ENCODE data around the gene MARK4. TPM values are rescaled to one million over a fixed set of nuclear protein-coding genes. Genes with fewer than 3 reads are reported as not detected.
A peak's percentile ranks its signal among the peaks of the same experiment; 100 is the strongest.

The MARK4 gene
- total RNA-seq, 5 donors from 2014 or later (not counting 1 experiment from before 2014, with no cell fraction given), result 28.0 to 34.8 (median 29.9) TPM

DNA sequence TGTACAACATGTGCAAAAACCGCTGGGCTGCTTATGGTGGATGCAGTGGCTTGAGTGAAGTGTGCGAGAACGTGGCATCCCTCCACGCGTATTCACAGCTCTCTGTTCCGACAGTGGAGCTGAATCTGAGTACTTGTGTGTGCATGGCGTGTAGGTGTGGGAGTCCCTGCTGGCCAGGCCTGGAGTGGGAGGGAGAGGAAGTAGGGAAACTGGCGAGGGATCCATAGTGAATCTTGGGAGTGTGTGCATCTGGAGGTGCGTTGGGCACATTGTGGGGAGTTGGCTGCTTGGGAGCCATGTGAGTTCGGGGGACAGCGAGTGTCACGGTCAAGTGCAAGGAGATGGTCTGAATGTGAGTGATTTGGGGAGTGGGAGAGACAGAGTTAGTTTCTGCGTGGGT, 91.8 kb downstream of the MARK4 start:
- CTCF ChIA-PET, result interaction anchor here in 1 of 2 donors (0.6 kb wide), 1 partner anchor 34 kb away, joined by 3 read pairs; no protein-coding TSS in a partner anchor
- WGBS (ENCODE audit: insufficient coverage), result 82% methylated on average over 10 of the region's 13 CpGs
- POLR2A ChIA-PET, result no interaction called here
- peaks cover 8 to 93% of the 10 kb centered on the region in 2 experiments for H3K27me3 ChIP-seq (replicated peaks in 1 of 2; ENCODE audit: control insufficient read depth in 2 of 2, extremely low read depth in 1 of 2, insufficient read depth in 2 of 2, low read length in 1 of 2)
- Mint-ChIP-seq H3K36me3 (no peaks in the 10 kb centered on the region), H3K4me1 (peaks cover 6 to 16% (median 8%) of the 10 kb centered on the region in 3 donors), H3K27ac (no peak overlapping the region), H3K9me3 (no peaks in the 10 kb centered on the region), H3K27me3 (peaks cover 29 to 41% of the 10 kb centered on the region in 2 donors), H3K4me3 (no peak overlapping the region)
- no peak overlapping the region for H3K27ac ChIP-seq (ENCODE audit: low read length)
- no peaks in the 10 kb centered on the region for H3K36me3 ChIP-seq (ENCODE audit: control insufficient read depth in 2 of 2, extremely low read depth in 1 of 2, insufficient read depth in 1 of 2, low read length in 1 of 2)
- ATAC-seq (replicated peaks in 1 of 4) (no peak), DNase-seq (no peak)
- no peak overlapping the region for H3K4me3 ChIP-seq (ENCODE audit: control insufficient read depth in 1 of 2, extremely low read depth in 1 of 2, low read length in 1 of 2)
- peaks cover 0 to 14% of the 10 kb centered on the region in 2 experiments for H3K4me1 ChIP-seq (ENCODE audit: control insufficient read depth in 1 of 2, extremely low read depth in 1 of 2, insufficient read depth in 2 of 2, low read length in 2 of 2)
- no peaks in the 10 kb centered on the region for H3K9me3 ChIP-seq

DNA sequence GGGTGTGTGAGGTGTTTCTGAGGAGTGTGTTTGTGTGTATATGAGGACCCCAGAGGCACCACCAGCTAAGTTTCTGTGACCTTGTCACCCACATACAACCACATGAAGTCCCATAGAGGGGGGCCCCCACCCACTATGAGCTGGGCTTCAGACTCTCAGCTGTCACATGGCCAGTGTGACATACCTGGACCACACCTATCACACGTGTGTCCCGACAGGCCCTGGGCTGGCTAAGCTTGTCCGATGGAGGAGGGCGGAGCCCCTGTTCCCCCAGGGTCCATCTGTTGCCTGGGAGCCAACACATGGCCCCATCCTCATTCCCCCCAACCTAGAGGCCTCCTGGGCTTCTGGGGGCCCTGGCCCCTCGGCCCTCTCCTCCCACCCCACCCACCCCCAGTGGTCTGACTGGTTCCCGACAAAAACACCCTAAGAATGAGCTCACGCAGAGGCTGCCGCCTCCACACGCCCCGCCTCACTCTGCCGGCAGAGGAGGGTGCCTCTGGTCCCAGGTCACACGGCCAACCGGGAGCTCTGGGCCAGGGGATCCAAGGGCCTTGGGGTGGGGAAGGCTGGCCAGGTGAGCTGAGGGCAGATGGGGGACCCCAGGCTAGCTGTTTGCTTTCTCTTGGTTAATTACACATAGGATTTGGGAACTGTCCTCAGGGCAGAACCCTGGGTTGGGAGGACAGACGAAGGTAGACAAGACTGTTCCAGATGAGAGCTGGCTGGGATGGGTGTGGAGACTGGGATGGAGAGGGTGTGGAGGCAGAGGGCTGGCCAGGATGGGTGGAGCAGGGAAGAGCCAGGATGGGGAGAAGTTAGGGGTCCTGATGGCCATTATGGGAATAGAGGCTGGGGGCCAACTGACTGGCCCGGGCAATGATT, 93.8 kb downstream of the MARK4 start:
- Mint-ChIP-seq H3K9me3 (no peaks in the 10 kb centered on the region), H3K4me1 (peaks cover 3 to 6% (median 4%) of the 10 kb centered on the region in 3 donors), H3K4me3 (no peak overlapping the region), H3K27me3 (peaks cover 18 to 28% of the 10 kb centered on the region in 2 donors), H3K36me3 (peaks cover under 1% of the 10 kb centered on the region), H3K27ac (no peak overlapping the region)
- no peak for ATAC-seq (replicated peaks in 1 of 4)
- no peak overlapping the region for H3K4me3 ChIP-seq (ENCODE audit: control insufficient read depth in 1 of 2, extremely low read depth in 1 of 2, low read length in 1 of 2)
- peaks cover 8 to 76% of the 10 kb centered on the region in 2 experiments for H3K27me3 ChIP-seq (replicated peaks in 1 of 2; ENCODE audit: control insufficient read depth in 2 of 2, extremely low read depth in 1 of 2, insufficient read depth in 2 of 2, low read length in 1 of 2)
- H3K36me3 ChIP-seq (ENCODE audit: control insufficient read depth in 2 of 2, extremely low read depth in 1 of 2, insufficient read depth in 1 of 2, low read length in 1 of 2), result no peaks in the 10 kb centered on the region
- ChIA-PET POLR2A (no interaction called here), CTCF (no interaction called here)
- no peak for DNase-seq
- peaks cover 0 to 8% of the 10 kb centered on the region in 2 experiments for H3K4me1 ChIP-seq (ENCODE audit: control insufficient read depth in 1 of 2, extremely low read depth in 1 of 2, insufficient read depth in 2 of 2, low read length in 2 of 2)
- 57% methylated on average over 12 of the region's 15 CpGs for WGBS (ENCODE audit: insufficient coverage)
- no peak overlapping the region for H3K27ac ChIP-seq (ENCODE audit: low read length)
- no peaks in the 10 kb centered on the region for H3K9me3 ChIP-seq

DNA sequence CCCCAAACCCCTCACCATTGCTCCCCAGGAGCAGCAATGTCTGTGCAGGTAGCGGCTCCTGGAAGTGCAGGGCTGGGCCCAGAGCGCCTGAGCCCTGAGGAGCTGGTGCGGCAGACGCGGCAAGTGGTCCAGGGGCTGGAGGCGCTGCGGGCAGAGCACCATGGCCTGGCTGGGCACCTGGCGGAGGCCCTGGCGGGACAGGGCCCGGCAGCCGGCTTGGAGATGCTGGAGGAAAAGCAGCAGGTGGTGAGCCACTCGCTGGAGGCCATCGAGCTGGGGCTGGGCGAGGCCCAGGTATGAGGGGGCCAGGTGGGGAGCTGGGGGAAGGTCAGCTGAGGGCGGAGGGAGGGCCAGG, 94.4 kb downstream of the MARK4 start:
- peaks cover 0 to 3% of the 10 kb centered on the region in 2 donors for H3K36me3 ChIP-seq (ENCODE audit: control insufficient read depth in 2 of 2, extremely low read depth in 1 of 2, insufficient read depth in 1 of 2, low read length in 1 of 2)
- ChIA-PET CTCF (no interaction called here), POLR2A (no interaction called here)
- no peak overlapping the region for H3K4me3 ChIP-seq (ENCODE audit: control insufficient read depth in 1 of 2, extremely low read depth in 1 of 2, low read length in 1 of 2)
- Mint-ChIP-seq H3K9me3 (no peaks in the 10 kb centered on the region), H3K36me3 (peaks cover 4% of the 10 kb centered on the region), H3K27me3 (peaks cover 13 to 23% of the 10 kb centered on the region in 2 donors), H3K4me1 (peaks cover 0 to under 1% (median 0%) of the 10 kb centered on the region in 3 donors), H3K27ac (no peak overlapping the region), H3K4me3 (no peak overlapping the region)
- 89% methylated on average over 13 of the region's 15 CpGs for WGBS (ENCODE audit: insufficient coverage)
- no peak overlapping the region for H3K27ac ChIP-seq (ENCODE audit: low read length)
- DNase-seq, result no peak
- H3K27me3 ChIP-seq (replicated peaks in 1 of 2; ENCODE audit: control insufficient read depth in 2 of 2, extremely low read depth in 1 of 2, insufficient read depth in 2 of 2, low read length in 1 of 2), result peaks cover 5 to 70% of the 10 kb centered on the region in 2 experiments
- no peak for ATAC-seq (replicated peaks in 1 of 4)
- H3K4me1 ChIP-seq (ENCODE audit: control insufficient read depth in 1 of 2, extremely low read depth in 1 of 2, insufficient read depth in 2 of 2, low read length in 2 of 2), result peaks cover 0 to 5% of the 10 kb centered on the region in 2 experiments
- H3K9me3 ChIP-seq, result no peaks in the 10 kb centered on the region

DNA sequence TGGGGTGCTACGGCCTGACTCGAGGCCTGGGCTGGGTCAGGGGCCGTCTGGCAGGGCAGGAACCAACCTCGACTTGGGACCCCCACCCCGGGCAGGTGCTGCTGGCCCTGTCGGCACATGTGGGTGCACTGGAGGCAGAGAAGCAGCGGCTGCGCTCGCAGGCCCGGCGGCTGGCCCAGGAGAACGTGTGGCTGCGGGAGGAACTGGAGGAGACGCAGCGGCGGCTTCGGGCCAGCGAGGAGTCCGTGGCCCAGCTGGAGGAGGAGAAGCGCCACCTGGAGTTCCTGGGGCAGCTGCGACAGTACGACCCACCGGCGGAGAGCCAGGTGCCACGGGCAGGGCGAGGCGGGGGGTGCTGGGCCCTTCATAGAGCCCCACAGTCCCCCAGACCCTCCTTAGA, 95.4 kb downstream of the MARK4 start:
- H3K27ac Mint-ChIP-seq, result no peak overlapping the region
- H3K4me3 Mint-ChIP-seq, result no peak overlapping the region
- Histone ChIP-seq H3K27me3 (replicated peaks in 1 of 2; ENCODE audit: control insufficient read depth in 2 of 2, extremely low read depth in 1 of 2, insufficient read depth in 2 of 2, low read length in 1 of 2) (peaks cover 2 to 62% of the 10 kb centered on the region in 2 experiments), H3K9me3 (no peaks in the 10 kb centered on the region), H3K27ac (ENCODE audit: low read length) (no peak overlapping the region), H3K4me1 (ENCODE audit: control insufficient read depth in 1 of 2, extremely low read depth in 1 of 2, insufficient read depth in 2 of 2, low read length in 2 of 2) (no peaks in the 10 kb centered on the region), H3K4me3 (ENCODE audit: control insufficient read depth in 1 of 2, extremely low read depth in 1 of 2, low read length in 1 of 2) (no peak overlapping the region), H3K36me3 (ENCODE audit: control insufficient read depth in 2 of 2, extremely low read depth in 1 of 2, insufficient read depth in 1 of 2, low read length in 1 of 2) (peaks cover 2 to 7% of the 10 kb centered on the region in 2 donors)
- WGBS (ENCODE audit: insufficient coverage), result 44% methylated on average over 23 of the region's 27 CpGs
- no peaks in the 10 kb centered on the region for H3K4me1 Mint-ChIP-seq
- no peak for ATAC-seq (replicated peaks in 1 of 4)
- H3K36me3 Mint-ChIP-seq, result peaks cover 7% of the 10 kb centered on the region
- DNase-seq, result no peak
- H3K27me3 Mint-ChIP-seq, result peaks cover 13 to 23% of the 10 kb centered on the region in 2 donors
- no peaks in the 10 kb centered on the region for H3K9me3 Mint-ChIP-seq
- ChIA-PET CTCF (no interaction called here), POLR2A (no interaction called here)

DNA sequence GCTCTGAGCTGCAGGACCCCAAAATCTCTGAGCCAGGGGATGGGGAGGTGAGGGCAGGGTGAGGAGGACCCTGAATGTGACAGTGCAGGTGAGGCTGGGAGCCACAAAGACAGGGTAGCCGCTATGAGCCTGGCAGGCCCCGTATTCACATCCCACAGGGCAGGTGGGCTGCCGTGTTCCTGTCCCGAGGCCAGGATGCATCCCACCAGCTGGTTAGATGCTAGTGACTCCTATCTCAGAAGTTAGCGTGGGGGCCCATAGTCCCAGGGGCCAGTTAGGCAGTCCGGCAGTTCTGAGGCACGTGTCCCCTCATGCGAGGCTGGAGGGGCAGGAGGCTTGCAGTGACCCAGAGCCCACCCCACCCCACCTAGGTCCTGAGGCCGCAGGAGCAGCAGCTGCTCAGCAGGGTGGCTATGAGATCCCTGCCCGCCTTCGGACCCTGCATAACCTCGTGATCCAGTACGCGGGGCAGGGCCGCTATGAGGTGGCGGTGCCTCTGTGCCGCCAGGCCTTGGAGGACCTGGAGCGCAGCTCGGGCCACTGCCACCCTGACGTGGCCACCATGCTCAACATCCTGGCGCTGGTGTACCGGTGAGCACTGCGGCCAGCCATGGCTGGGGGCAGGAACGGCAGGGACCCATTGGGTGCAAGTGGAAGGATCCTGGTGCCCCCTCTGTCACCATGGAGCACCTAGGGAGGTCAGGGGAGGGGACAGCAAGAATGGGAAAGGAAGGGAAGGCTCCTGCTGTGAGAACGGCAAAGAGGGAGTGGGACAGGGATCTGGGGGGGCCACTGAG, 96.7 kb downstream of the MARK4 start:
- H3K27ac ChIP-seq (ENCODE audit: low read length), result no peak overlapping the region
- DNase-seq, result no peak
- 82% methylated on average over 24 of the region's 25 CpGs for WGBS (ENCODE audit: insufficient coverage)
- H3K4me1 ChIP-seq (ENCODE audit: control insufficient read depth in 1 of 2, extremely low read depth in 1 of 2, insufficient read depth in 2 of 2, low read length in 2 of 2), result no peaks in the 10 kb centered on the region
- Mint-ChIP-seq H3K4me1 (no peaks in the 10 kb centered on the region), H3K4me3 (no peak overlapping the region), H3K36me3 (peaks cover 7% of the 10 kb centered on the region), H3K27me3 (peaks cover 13 to 23% of the 10 kb centered on the region in 2 donors), H3K27ac (no peak overlapping the region), H3K9me3 (no peaks in the 10 kb centered on the region)
- no peaks in the 10 kb centered on the region for H3K9me3 ChIP-seq
- ATAC-seq (replicated peaks in 1 of 4), result no peak
- POLR2A ChIA-PET, result no interaction called here
- H3K36me3 ChIP-seq (ENCODE audit: control insufficient read depth in 2 of 2, extremely low read depth in 1 of 2, insufficient read depth in 1 of 2, low read length in 1 of 2), result peaks cover 9 to 11% of the 10 kb centered on the region in 2 donors
- peaks cover 0 to 49% of the 10 kb centered on the region in 2 experiments for H3K27me3 ChIP-seq (replicated peaks in 1 of 2; ENCODE audit: control insufficient read depth in 2 of 2, extremely low read depth in 1 of 2, insufficient read depth in 2 of 2, low read length in 1 of 2)
- no peak overlapping the region for H3K4me3 ChIP-seq (ENCODE audit: control insufficient read depth in 1 of 2, extremely low read depth in 1 of 2, low read length in 1 of 2)
- CTCF ChIA-PET, result no interaction called here

DNA sequence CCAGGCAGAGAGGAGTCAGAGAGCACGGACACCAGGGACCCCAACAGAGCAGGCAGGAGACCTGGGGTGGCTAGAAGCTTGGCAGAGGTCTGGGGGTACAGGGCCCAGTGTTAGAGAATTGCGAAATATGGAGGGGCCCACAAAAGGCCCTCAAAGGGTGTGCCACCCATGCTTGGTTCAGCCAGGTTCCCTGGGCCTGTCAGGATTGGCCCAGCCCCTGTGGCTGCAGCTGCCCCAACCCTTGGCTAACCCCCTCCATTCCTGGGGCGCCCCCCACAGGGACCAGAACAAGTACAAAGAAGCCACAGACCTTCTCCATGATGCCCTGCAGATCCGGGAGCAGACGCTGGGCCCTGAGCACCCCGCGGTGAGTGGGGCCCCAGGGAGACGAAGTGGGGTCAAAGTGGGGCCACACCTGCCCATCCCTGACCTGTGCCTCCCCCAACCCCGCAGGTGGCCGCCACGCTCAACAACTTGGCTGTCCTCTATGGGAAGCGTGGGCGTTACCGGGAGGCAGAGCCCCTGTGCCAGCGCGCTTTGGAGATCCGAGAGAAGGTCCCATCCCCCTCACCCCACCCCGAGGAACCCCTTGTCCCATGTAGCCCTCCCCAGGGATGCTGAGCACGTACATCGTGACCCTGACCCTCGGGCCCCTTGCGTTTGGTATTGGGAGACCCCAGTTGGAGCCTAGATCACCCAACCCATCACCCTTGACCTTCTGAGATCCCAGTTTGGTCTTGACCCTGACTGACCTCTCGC, 97.5 kb downstream of the MARK4 start:
- Mint-ChIP-seq H3K9me3 (no peaks in the 10 kb centered on the region), H3K27me3 (peaks cover 11 to 21% of the 10 kb centered on the region in 2 donors), H3K4me1 (no peaks in the 10 kb centered on the region), H3K4me3 (no peak overlapping the region), H3K27ac (no peak overlapping the region), H3K36me3 (peaks cover 10% of the 10 kb centered on the region)
- no peaks in the 10 kb centered on the region for H3K4me1 ChIP-seq (ENCODE audit: control insufficient read depth in 1 of 2, extremely low read depth in 1 of 2, insufficient read depth in 2 of 2, low read length in 2 of 2)
- DNase-seq (no peak), ATAC-seq (replicated peaks in 1 of 4) (peak in 1 of 4 experiments; percentile 16)
- no peak overlapping the region for H3K27ac ChIP-seq (ENCODE audit: low read length)
- 83% methylated on average over 23 of the region's 23 CpGs for WGBS (ENCODE audit: insufficient coverage)
- ChIA-PET POLR2A (no interaction called here), CTCF (no interaction called here)
- peaks cover 0 to 43% of the 10 kb centered on the region in 2 experiments for H3K27me3 ChIP-seq (replicated peaks in 1 of 2; ENCODE audit: control insufficient read depth in 2 of 2, extremely low read depth in 1 of 2, insufficient read depth in 2 of 2, low read length in 1 of 2)
- H3K9me3 ChIP-seq, result no peaks in the 10 kb centered on the region
- no peak overlapping the region for H3K4me3 ChIP-seq (ENCODE audit: control insufficient read depth in 1 of 2, extremely low read depth in 1 of 2, low read length in 1 of 2)
- H3K36me3 ChIP-seq (ENCODE audit: control insufficient read depth in 2 of 2, extremely low read depth in 1 of 2, insufficient read depth in 1 of 2, low read length in 1 of 2), result peaks cover 9 to 11% of the 10 kb centered on the region in 2 donors
